GM20000 (cell line): ENCODE data around the gene STIL.
"Not testable (repeated sequence)": the region's sequence is repeated elsewhere in the genome, so short reads cannot be mapped to it uniquely, and the experiment has no call there.

Experiments
- DNase-seq: peaks from one replicate; pipeline ENCODE4 v3.0.0; 2012; ENCODE audit warnings: low spot score
- TF ChIP-seq, protein P1 (sequence below): IDR thresholded peaks from 2 replicates; pipeline ENCODE4 v1.5.1; 2012; ENCODE audit warnings: mild to moderate bottlenecking, control low read depth; ENCODE audit errors: extremely low read depth, missing control alignments

Gene STIL

DNA sequence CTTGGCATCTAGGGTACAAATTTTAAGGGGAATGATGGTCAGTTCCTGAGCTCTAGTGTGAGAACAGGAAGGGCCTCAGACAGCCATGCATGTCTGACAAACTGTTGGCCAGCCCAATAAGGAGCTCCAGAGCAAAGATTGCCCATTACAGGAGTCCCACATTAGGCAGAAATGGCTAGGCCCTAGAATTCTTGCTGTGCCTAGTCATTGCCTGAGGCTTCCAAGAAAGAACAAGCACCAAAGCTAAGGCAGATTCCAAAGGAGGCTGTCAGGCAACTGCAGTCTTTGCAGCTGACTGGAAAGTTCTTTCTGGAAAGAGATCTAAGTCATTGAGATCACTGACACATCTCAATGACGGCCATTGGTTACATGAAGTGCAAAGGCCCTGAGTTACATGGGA is 3.9 kb upstream of the STIL start:
- no peak for DNase-seq

DNA sequence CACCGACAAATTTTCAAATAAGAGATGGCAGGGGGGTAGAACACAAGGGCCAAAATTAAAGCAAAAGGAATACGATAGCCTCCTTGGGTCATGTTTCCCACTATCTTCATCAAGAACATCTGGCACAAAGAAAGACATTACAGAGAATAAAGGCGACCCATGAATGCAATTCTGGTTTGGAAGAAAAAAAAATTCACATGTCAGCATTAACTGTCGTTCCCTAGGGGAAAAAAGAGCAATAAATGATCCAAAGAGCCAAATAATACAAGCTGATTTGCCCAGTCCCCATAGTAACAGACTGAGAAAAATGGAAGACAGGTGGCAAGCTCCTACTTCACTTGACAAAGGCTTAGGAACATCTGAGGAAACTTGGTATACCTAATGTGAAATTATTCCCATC is 4.5 kb downstream of the STIL start:
- DNase-seq, result no peak
- TF ChIP-seq, protein P1, sequence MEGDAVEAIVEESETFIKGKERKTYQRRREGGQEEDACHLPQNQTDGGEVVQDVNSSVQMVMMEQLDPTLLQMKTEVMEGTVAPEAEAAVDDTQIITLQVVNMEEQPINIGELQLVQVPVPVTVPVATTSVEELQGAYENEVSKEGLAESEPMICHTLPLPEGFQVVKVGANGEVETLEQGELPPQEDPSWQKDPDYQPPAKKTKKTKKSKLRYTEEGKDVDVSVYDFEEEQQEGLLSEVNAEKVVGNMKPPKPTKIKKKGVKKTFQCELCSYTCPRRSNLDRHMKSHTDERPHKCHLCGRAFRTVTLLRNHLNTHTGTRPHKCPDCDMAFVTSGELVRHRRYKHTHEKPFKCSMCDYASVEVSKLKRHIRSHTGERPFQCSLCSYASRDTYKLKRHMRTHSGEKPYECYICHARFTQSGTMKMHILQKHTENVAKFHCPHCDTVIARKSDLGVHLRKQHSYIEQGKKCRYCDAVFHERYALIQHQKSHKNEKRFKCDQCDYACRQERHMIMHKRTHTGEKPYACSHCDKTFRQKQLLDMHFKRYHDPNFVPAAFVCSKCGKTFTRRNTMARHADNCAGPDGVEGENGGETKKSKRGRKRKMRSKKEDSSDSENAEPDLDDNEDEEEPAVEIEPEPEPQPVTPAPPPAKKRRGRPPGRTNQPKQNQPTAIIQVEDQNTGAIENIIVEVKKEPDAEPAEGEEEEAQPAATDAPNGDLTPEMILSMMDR, result no peak

More for the DNA sequence above, 3.9 kb upstream of the STIL start:
- TF ChIP-seq, protein P1, result no peak

DNA sequence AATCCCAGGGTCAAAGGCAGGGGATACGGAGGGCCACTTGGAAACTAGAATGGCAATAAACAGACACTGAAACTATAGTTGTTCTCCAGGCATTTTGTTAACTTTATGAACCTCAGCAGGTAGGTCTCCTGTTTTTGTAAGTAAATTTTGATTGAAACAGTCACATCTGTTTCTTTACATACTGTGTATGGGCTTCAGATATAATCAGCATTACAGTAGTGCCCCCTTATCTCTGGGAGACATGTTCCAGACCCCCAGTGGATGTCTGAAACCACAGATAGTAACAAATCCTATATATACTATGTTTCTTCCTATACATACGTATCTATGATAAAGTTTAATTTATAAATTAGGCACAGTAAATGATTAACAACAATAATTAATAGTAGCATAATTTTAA is 11.5 kb downstream of the STIL start:
- TF ChIP-seq, protein P1, result no peak
- DNase-seq, result no peak

DNA sequence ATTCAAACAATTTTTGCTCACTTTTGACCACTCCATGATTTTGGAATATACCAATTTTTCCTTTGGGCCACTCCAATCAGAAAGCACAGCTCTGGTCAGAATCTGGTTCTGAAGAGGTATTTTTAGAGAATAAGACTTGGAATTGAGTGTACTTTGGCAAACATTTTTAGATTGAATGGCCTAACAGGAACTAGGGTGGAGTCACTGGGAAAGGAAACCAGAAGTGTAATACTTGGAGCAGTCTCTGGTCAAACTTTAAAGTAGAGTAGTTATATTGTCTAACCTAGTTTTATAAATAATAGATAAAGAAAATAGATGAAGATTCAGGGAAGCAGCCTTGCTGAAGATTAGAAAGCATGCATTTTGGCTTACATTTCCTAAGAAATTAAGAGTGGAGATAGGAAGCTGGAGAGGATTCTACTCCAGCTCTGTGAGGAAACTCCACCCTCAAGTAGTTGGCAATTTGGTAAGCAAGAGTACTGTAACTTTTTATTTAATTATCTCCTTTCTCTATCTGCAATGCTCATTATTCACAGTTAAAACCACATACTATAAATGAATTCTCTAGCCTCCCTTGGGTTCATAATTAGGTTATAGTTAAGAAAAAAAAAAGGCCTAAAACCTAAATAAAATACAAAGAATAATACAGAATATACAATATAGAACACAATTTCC is 15.8 kb downstream of the STIL start:
- no peak for DNase-seq
- TF ChIP-seq, protein P1, result no peak

DNA sequence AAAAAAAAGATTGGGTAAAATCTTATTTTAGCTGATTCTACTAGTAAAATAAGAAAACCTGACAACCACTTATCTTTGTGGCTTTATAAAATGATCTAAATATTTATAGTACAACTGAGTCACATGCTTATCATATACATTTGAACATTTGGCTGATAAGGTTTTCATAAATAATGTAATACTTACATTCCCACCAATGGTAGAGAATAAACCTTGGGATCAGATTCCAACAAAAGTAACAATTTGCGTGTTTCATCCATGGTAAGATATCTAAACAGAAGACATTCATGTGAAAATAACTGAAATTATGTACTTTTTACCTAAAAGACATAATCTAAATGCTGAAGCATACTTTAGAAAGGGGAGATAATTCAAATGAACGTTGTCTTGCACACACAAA is 18.4 kb downstream of the STIL start:
- TF ChIP-seq, protein P1, result no peak

DNA sequence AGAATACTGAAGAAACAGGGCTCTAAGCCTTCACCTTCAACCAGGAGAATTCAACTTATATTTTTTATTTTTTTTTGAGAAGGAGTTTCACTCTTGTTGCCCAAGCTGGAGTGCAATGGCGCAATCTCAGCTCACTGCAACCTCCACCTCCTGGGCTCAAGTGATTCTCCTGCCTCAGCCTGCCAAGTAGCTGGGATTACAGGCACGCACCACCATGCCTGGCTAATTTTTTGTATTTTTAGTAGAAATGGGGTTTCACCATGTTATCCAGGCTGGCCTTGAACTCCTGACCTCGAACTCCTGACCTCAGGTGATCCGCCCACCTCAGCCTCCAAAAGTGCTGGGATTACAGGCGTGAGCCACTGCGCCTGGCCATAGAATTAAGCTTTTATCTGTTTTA is 19.1 kb downstream of the STIL start:
- DNase-seq, result not testable (repeated sequence)

More for the DNA sequence above, 18.4 kb downstream of the STIL start:
- DNase-seq, result no peak

DNA sequence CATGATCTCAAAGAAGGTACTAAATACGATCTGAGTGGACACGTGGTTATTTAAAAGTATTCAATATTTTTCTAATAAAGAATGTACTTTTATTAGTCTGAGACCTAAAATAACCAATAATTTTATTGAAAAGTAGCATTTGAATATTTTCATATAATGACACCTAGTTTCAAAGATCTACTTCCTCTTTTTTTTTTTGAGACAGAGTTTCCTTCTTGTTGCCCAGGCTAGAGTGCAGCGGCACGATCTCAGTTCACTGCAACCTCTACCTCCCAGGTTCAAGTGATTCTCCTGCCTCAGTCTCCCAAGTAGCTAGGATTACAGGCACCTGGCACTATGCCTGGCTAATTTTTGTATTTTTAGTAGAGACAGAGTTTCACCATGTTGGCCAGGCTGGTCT is 25.8 kb downstream of the STIL start:
- DNase-seq, result not testable (repeated sequence)

DNA sequence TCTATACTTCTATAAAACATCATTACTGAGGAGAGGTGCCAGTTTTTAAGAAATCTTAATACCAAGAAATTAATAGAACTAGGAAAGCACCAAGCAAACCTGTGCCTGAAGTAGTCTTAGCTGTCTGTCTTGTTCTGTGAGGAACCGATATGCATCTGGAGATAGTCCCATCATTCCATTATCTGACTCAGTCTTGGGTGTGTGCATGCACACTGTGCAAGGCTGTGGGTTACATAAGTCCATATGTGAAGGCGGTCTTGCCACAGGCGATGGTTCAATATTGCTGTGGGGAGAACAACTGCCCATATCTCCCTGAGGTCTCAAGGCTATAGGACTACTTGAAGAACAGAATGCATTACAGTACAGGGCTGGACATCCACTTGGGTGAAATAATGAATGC is 33.8 kb downstream of the STIL start:
- no peak for DNase-seq
- TF ChIP-seq, protein P1, result no peak
